ENCODE results near the gene ZC2HC1C.

- TF ChIP-seq CTCF (IDR thresholded peaks at IDR 0.05) (no peak), POLR2AphosphoS5 (IDR thresholded peaks at IDR 0.05; ENCODE audit: low read depth, low read length) (no peak), REST (IDR thresholded peaks at IDR 0.05; ENCODE audit: insufficient read depth in 1 of 2, low read depth in 2 of 2, low read length in 1 of 2) (no peak)
These were observed 59.2 kb downstream of the ZC2HC1C start for GRCh38 chr14:75128596-75128990.

Data from Panc1 (cell line).